Caco-2 (cell line): ENCODE data around the gene SYT8. TPM values are rescaled to one million over a fixed set of nuclear protein-coding genes. Genes with fewer than 3 reads are reported as not detected.

ENCODE experiments used
- BruUV-seq: library from RNA; stranded (reverse); fragments of 400-500 nt; replicated peaks from 2 replicates; lab custom pipeline; 2021; lab: Mats Ljungman, UMichigan
- CTCF ChIA-PET: fragments of 300-600 bp; sonication (Branson Sonifier 250); formaldehyde crosslinking; loops from one replicate; lab custom pipeline; 2022; ENCODE audit warnings: antibody characterized with exemption; lab: Charles Lee
- POLR2A ChIA-PET: fragments of 300-600 bp; sonication (Branson Sonifier 250); formaldehyde crosslinking; loops from one replicate; lab custom pipeline; 2022; ENCODE audit warnings: antibody characterized with exemption; lab: Charles Lee
- DNase-seq, 2 experiments: peaks; one replicate each; pipeline versions ENCODE4 v3.0.0 to v3.0.0-alpha.2; 2020 to 2022
- H3K27me3 ChIP-seq: replicated peaks from 2 replicates; pipeline ENCODE4 v1.6.0; 2011; ENCODE audit warnings: low read length; ENCODE audit not compliant: control insufficient read depth, insufficient read depth
- H3K36me3 ChIP-seq: 2 replicates; pipeline ENCODE4 v1.5.1; 2011; ENCODE audit warnings: low read length; ENCODE audit not compliant: control insufficient read depth, insufficient read depth
- H3K4me1 ChIP-seq: fragments of 250-450 bp; sonication (Bioruptor Pico); 2 replicates; pipeline ENCODE4 v1.5.1; 2020; ENCODE audit warnings: mild to moderate bottlenecking
- H3K4me3 ChIP-seq: 2 replicates; pipeline ENCODE4 v1.5.1; 2011; ENCODE audit warnings: low read depth, mild to moderate bottlenecking, control low read depth, low read length
- H3K9me3 ChIP-seq: fragments of 250-450 bp; sonication (Bioruptor Pico); 2 replicates; pipeline ENCODE4 v1.5.1; 2020; ENCODE audit warnings: mild to moderate bottlenecking, moderate library complexity
- H3K27ac Mint-ChIP-seq: one replicate; pipeline ENCODE4 v1.8.0; 2022; ENCODE audit warnings: mixed read lengths; ENCODE audit not compliant: unreplicated experiment
- H3K27me3 Mint-ChIP-seq: one replicate; pipeline ENCODE4 v1.8.0; 2022; ENCODE audit warnings: mixed read lengths; ENCODE audit not compliant: insufficient read depth, unreplicated experiment
- H3K36me3 Mint-ChIP-seq: one replicate; pipeline ENCODE4 v1.8.0; 2022; ENCODE audit warnings: mild to moderate bottlenecking, mixed read lengths; ENCODE audit not compliant: insufficient read depth, unreplicated experiment
- H3K4me1 Mint-ChIP-seq: one replicate; pipeline ENCODE4 v1.8.0; 2022; ENCODE audit warnings: low read depth, mixed read lengths; ENCODE audit not compliant: unreplicated experiment
- H3K4me3 Mint-ChIP-seq: one replicate; pipeline ENCODE4 v1.8.0; 2022; ENCODE audit warnings: mild to moderate bottlenecking, moderate library complexity, mixed read lengths; ENCODE audit not compliant: unreplicated experiment
- H3K9me3 Mint-ChIP-seq: one replicate; pipeline ENCODE4 v1.8.0; 2022; ENCODE audit warnings: mixed read lengths; ENCODE audit not compliant: unreplicated experiment
- intact Hi-C: fragments of 100-400 bp; cut with micrococcal nuclease; formaldehyde crosslinking; loops from one replicate; pipeline ENCODE4 v1.10.0; 2022; ENCODE audit not compliant: unreplicated experiment
- total RNA-seq: library from RNA; stranded (reverse); gene quantifications from 2 replicates; pipeline ENCODE4 v1.2.3, GENCODE V29; 2022
- TF ChIP-seq, protein P1 (sequence below), 2 experiments: fragments of 200-600 bp in 1 of 2; IDR thresholded peaks; 1 replicate in 1 of 2; 2 replicates in 1 of 2; pipeline versions ENCODE4 v1.5.1 to v1.8.0; 2011 to 2022; ENCODE audit warnings: antibody characterized with exemption in 1 of 2, control low read depth in 1 of 2, inconsistent platforms in 1 of 2, low read depth in 1 of 2, low read length in 1 of 2, mild to moderate bottlenecking in 1 of 2, moderate library complexity in 1 of 2; ENCODE audit not compliant: insufficient read depth in 1 of 2, severe bottlenecking in 1 of 2, unreplicated experiment in 1 of 2

The SYT8 gene
- total RNA-seq, 1 experiment from 2014 or later: 14.9 TPM

DNA sequence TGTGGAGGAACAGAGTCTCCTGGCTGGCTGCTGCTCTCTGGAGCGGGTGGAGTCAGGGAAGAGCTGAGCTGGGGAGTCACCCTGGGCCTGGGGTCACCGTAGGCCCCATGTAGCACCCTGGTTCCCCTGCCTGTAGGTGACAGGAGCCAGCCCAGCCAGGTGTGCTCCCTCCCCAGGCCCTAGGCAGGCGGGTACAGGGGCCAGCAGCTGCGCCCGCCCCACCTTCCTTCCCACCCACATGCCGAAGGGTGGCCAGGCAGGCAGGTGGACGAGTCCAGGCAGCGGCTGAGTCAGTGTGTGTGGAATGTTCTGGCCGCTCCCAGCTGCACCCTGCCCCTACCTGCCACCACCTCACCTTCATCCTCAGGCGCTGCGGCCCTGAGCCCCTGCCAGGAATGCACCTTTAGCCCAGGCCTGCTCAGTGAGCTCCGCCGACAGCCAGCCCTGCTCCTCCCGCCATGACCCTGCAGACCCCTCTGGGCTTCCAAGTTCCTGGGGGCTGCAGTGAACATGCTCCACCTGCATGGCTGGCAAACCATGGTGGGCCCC, 654 bp upstream of the SYT8 start:
- H3K4me3 Mint-ChIP-seq: peak overlapping the region; percentile 56
- CTCF ChIA-PET: interaction anchor here (0.6 to 5.2 kb wide), 22 partner anchors 9 to 322 kb away, joined by 3 to 67 read pairs (median 4); no protein-coding TSS in a partner anchor
- POLR2A ChIA-PET: interaction anchor here (0.5 to 1.6 kb wide), 5 partner anchors 9 to 154 kb away, joined by 3 to 6 read pairs (median 4); no protein-coding TSS in a partner anchor
- intact Hi-C loops: loop anchor here (1.0 kb wide), 1 partner anchor 143 kb away; no protein-coding TSS in a partner anchor
- Histone ChIP-seq H3K4me1 (peaks cover 77% of the 10 kb centered on the region), H3K27me3 (no peaks in the 10 kb centered on the region), H3K4me3 (no peak overlapping the region), H3K9me3 (no peaks in the 10 kb centered on the region), H3K36me3 (no peaks in the 10 kb centered on the region)
- no TSS peak for BruUV-seq
- H3K4me1 Mint-ChIP-seq: peaks cover 36% of the 10 kb centered on the region
- peaks cover 17% of the 10 kb centered on the region for H3K36me3 Mint-ChIP-seq
- H3K27ac Mint-ChIP-seq: peak overlapping the region; percentile 98
- TF ChIP-seq, protein P1, sequence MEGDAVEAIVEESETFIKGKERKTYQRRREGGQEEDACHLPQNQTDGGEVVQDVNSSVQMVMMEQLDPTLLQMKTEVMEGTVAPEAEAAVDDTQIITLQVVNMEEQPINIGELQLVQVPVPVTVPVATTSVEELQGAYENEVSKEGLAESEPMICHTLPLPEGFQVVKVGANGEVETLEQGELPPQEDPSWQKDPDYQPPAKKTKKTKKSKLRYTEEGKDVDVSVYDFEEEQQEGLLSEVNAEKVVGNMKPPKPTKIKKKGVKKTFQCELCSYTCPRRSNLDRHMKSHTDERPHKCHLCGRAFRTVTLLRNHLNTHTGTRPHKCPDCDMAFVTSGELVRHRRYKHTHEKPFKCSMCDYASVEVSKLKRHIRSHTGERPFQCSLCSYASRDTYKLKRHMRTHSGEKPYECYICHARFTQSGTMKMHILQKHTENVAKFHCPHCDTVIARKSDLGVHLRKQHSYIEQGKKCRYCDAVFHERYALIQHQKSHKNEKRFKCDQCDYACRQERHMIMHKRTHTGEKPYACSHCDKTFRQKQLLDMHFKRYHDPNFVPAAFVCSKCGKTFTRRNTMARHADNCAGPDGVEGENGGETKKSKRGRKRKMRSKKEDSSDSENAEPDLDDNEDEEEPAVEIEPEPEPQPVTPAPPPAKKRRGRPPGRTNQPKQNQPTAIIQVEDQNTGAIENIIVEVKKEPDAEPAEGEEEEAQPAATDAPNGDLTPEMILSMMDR (IDR thresholded peaks at IDR 0.05; ENCODE audit: insufficient read depth in 1 of 2, low read depth in 1 of 2, low read length in 1 of 2, severe bottlenecking in 1 of 2, unreplicated experiment in 1 of 2): no peak
- DNase-seq: peak; percentile 97 to 99
- no peaks in the 10 kb centered on the region for H3K9me3 Mint-ChIP-seq
- no peaks in the 10 kb centered on the region for H3K27me3 Mint-ChIP-seq

DNA sequence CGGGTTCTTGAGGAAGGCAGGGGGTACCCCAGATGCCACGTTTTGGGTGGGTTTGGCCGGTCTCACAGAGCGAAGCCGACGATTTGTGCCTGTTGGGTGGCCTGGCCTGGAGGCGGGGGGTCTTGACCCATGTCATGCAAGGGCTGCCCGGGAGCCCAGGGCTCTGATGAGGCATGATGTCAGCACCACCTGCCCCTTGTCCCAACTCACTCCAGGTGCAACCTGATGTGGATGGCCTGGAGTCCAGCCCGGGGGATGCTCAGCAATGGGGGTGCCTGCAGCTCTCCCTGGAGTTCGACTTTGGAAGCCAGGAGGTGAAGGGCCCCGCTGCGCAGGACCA, 851 bp downstream of the SYT8 start:
- Histone ChIP-seq H3K4me3 (no peak overlapping the region), H3K36me3 (no peaks in the 10 kb centered on the region), H3K27me3 (no peaks in the 10 kb centered on the region), H3K9me3 (no peaks in the 10 kb centered on the region), H3K4me1 (peaks cover 62% of the 10 kb centered on the region)
- H3K27ac Mint-ChIP-seq: peak overlapping the region; percentile 98
- POLR2A ChIA-PET: no interaction called here
- H3K9me3 Mint-ChIP-seq: no peaks in the 10 kb centered on the region
- H3K4me3 Mint-ChIP-seq: no peak overlapping the region
- H3K27me3 Mint-ChIP-seq: no peaks in the 10 kb centered on the region
- no TSS peak for BruUV-seq
- CTCF ChIA-PET: interaction anchor here (1.0 to 2.0 kb wide), 3 partner anchors 41 to 315 kb away, joined by 3 to 7 read pairs (median 6); no protein-coding TSS in a partner anchor
- TF ChIP-seq, protein P1 (IDR thresholded peaks at IDR 0.05; ENCODE audit: insufficient read depth in 1 of 2, low read depth in 1 of 2, low read length in 1 of 2, severe bottlenecking in 1 of 2, unreplicated experiment in 1 of 2): no peak
- intact Hi-C loops: no loop called here
- peaks cover 19% of the 10 kb centered on the region for H3K36me3 Mint-ChIP-seq
- no peak for DNase-seq
- H3K4me1 Mint-ChIP-seq: peaks cover 30% of the 10 kb centered on the region

DNA sequence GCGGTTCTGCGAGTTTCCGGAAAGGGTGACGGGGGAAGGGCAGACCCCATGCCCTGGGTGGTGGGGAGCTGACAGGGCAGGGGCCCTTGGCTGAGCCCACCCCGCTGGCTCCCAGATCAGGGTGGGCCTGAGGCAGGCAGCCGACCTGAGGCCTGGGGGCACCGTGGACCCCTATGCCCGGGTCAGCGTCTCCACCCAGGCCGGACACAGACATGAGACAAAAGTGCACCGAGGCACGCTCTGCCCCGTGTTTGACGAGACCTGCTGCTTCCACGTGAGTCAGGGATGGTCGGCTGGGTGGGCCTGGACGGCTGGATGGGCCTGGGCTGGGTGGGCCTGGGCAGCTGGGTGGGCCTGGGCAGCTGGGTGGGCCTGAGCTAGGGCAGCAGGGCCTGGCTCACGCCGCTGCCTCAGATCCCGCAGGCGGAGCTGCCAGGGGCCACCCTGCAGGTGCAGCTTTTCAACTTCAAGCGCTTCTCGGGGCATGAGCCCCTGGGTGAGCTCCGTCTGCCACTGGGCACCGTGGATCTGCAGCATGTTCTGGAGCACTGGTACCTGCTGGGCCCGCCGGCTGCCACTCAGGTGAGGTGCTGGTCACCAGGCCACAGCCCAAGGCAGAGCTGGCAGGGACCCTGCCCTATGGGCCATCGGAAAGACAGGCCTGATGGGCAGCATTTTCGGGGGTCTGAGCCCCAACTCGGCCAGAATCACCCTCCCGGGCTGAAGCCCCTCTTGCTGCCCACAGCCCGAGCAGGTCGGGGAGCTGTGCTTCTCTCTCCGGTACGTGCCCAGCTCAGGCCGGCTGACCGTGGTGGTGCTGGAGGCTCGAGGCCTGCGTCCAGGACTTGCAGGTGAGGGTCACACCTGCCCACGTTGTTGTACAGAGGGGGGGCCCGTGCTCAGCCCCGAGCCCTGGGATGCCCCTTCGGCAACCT, 1.5 kb downstream of the SYT8 start:
- BruUV-seq: no TSS peak
- TF ChIP-seq, protein P1 (IDR thresholded peaks at IDR 0.05; ENCODE audit: insufficient read depth in 1 of 2, low read depth in 1 of 2, low read length in 1 of 2, severe bottlenecking in 1 of 2, unreplicated experiment in 1 of 2): no peak
- Mint-ChIP-seq H3K9me3 (no peaks in the 10 kb centered on the region), H3K4me3 (no peak overlapping the region), H3K4me1 (peaks cover 24% of the 10 kb centered on the region), H3K27ac (peak overlapping the region; percentile 98), H3K27me3 (no peaks in the 10 kb centered on the region), H3K36me3 (peaks cover 17% of the 10 kb centered on the region)
- POLR2A ChIA-PET: interaction anchor here (0.8 kb wide), 1 partner anchor 112 kb away, joined by 3 read pairs; no protein-coding TSS in a partner anchor
- DNase-seq: no peak
- intact Hi-C loops: no loop called here
- H3K4me1 ChIP-seq: peaks cover 55% of the 10 kb centered on the region
- no peaks in the 10 kb centered on the region for H3K27me3 ChIP-seq
- H3K9me3 ChIP-seq: no peaks in the 10 kb centered on the region
- CTCF ChIA-PET: interaction anchor here (0.7 to 1.6 kb wide), 5 partner anchors 11 to 315 kb away, joined by 3 to 6 read pairs (median 4); no protein-coding TSS in a partner anchor
- no peak overlapping the region for H3K4me3 ChIP-seq
- no peaks in the 10 kb centered on the region for H3K36me3 ChIP-seq
